Suprapubic skin (tissue), 3 donors: ENCODE data around the gene ANHX.

ENCODE experiments used
- POLR2A ChIP-seq, 2 donors: fragments of 450-650 bp; IDR thresholded peaks; one replicate each; pipeline ENCODE4 v1.6.1; 2017; ENCODE audit warnings: antibody characterized with exemption in 2 of 2, mild to moderate bottlenecking in 2 of 2, moderate library complexity in 2 of 2
- TF ChIP-seq, protein P1 (sequence below), 2 donors: fragments of 200-600 bp in 1 of 2; fragments of 450-650 bp in 1 of 2; sonication (generic) in 1 of 2; IDR thresholded peaks; one replicate each; pipeline ENCODE4 v1.5.1; 2016 to 2019; ENCODE audit warnings: antibody characterized with exemption in 2 of 2, mild to moderate bottlenecking in 1 of 2, moderate library complexity in 1 of 2

DNA sequence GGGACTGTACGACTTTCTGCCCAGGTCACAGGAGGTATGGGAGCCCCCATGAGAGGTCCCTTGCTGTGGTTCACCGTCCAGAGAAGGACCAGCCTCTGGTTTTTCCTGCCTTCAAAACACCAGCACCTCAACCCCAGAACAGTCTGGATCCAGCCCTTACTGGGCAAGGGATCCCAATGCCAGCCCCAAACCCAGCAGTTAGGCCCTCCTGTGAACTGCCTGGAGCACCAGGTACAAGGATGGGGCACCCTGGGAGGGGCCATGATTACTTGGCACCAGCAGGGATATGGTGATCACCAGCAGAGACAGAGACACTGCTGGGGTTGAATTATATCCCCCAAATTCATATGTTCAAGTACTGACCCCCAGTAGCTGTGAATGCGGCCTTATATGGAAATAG lies 20.0 kb downstream of the ANHX start:
- TF ChIP-seq, protein P1, sequence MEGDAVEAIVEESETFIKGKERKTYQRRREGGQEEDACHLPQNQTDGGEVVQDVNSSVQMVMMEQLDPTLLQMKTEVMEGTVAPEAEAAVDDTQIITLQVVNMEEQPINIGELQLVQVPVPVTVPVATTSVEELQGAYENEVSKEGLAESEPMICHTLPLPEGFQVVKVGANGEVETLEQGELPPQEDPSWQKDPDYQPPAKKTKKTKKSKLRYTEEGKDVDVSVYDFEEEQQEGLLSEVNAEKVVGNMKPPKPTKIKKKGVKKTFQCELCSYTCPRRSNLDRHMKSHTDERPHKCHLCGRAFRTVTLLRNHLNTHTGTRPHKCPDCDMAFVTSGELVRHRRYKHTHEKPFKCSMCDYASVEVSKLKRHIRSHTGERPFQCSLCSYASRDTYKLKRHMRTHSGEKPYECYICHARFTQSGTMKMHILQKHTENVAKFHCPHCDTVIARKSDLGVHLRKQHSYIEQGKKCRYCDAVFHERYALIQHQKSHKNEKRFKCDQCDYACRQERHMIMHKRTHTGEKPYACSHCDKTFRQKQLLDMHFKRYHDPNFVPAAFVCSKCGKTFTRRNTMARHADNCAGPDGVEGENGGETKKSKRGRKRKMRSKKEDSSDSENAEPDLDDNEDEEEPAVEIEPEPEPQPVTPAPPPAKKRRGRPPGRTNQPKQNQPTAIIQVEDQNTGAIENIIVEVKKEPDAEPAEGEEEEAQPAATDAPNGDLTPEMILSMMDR (IDR thresholded peaks at IDR 0.05): no peak
- TF ChIP-seq POLR2A (IDR thresholded peaks at IDR 0.05): no peak
